22Rv1 (cell line): ENCODE measurements around the gene FBN2.

Experiments
- H3K27ac ChIP-seq: fragments of 450-650 bp; 2 replicates; pipeline ENCODE4 v1.5.1; 2017
- ZFX ChIP-seq: fragments of 450-650 bp; IDR thresholded peaks from 2 replicates; pipeline ENCODE4 v1.6.1; 2017; ENCODE audit warnings: antibody characterized with exemption, borderline replicate concordance
- TF ChIP-seq, protein P1 (sequence below): fragments of 450-650 bp; IDR thresholded peaks from 2 replicates; pipeline ENCODE4 v1.5.1; 2017; ENCODE audit warnings: mild to moderate bottlenecking

FBN2 gene

GRCh38 chr5:128478386-128479368, 59.4 kb downstream of the FBN2 start:
- H3K27ac ChIP-seq, result no peak overlapping the region
- no peak for TF ChIP-seq ZFX
- TF ChIP-seq, protein P1, sequence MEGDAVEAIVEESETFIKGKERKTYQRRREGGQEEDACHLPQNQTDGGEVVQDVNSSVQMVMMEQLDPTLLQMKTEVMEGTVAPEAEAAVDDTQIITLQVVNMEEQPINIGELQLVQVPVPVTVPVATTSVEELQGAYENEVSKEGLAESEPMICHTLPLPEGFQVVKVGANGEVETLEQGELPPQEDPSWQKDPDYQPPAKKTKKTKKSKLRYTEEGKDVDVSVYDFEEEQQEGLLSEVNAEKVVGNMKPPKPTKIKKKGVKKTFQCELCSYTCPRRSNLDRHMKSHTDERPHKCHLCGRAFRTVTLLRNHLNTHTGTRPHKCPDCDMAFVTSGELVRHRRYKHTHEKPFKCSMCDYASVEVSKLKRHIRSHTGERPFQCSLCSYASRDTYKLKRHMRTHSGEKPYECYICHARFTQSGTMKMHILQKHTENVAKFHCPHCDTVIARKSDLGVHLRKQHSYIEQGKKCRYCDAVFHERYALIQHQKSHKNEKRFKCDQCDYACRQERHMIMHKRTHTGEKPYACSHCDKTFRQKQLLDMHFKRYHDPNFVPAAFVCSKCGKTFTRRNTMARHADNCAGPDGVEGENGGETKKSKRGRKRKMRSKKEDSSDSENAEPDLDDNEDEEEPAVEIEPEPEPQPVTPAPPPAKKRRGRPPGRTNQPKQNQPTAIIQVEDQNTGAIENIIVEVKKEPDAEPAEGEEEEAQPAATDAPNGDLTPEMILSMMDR, result no peak

DNA sequence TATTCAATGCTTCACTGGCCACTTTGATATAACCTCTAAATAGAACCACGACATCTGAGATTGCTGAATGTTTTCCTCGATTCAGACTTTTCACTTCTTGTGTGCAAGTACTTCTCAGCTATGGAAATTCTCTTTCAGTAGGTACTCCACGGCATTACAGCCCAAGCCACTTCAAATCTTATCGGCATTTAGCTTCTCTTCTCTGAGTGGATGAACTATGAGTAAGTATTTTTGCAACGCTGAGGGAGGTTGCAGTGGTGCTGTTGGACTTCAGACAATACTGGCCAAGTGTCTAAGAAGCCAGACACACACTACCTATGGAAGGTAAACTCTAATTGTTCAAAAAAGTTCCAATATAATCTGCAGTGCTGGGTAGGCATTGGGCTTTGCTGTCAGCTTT, 60.1 kb downstream of the FBN2 start:
- H3K27ac ChIP-seq, result no peak overlapping the region
- TF ChIP-seq, protein P1, result no peak
- TF ChIP-seq ZFX, result no peak

DNA sequence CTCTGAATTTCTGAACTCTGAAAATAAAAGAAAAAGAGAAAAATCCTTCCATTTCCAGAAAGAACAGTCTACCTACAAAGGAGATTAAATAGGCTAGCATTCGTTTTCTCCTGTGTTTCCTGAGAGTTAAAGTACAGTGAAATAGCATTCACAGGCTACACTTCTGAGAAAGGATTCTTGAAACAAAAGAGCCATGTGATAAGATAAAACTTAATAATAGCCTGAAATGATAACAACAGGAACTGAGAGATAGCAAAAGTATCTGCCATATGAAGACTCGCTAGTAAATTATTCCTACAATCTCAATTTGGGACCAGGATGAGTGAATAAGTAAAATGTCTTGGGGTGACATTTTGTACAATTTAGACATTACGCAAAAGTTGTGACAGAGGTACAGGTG, 62.4 kb downstream of the FBN2 start:
- TF ChIP-seq ZFX, result no peak
- TF ChIP-seq, protein P1, result no peak

DNA sequence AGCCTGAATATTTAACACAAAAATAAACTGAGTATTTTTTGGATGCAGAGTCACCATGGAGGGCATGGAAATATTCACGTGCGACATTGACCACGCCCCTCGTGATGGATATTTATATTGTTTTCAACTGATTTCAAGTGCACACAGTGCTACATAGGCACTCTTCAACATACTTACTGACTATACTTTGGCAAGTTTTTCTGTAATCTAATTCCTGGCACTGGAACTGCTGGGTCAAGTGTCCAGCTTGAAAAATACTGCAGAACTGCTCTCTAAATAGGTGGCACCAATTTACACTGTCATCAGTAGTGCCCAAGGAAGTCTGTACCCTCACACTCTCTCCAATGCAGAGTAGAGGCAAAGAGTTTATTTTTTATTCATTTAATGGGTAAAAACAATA, 65.1 kb downstream of the FBN2 start:
- no peak overlapping the region for H3K27ac ChIP-seq
- TF ChIP-seq ZFX, result no peak
- TF ChIP-seq, protein P1, result no peak

More for the DNA sequence above, 62.4 kb downstream of the FBN2 start:
- H3K27ac ChIP-seq, result no peak overlapping the region

DNA sequence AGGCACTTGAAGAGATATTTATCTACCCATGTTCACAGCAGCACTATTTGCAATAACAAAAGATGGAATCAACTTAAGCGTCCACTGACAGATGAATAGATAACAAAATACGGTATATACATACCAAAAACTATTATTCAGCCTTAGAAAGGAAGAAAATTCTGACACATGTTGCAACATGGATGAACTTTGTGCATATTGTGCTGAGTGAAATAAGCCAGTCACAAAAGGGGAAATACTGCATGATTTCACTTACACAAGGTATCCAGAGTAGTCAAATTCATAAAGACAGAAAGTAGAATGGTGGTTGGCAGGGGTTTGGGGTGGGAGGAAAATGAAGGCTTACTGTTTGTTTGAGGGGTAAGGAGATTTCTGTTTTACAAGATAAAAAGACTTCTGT, 66.0 kb downstream of the FBN2 start:
- TF ChIP-seq, protein P1, result no peak
- no peak for TF ChIP-seq ZFX
- H3K27ac ChIP-seq, result no peak overlapping the region

DNA sequence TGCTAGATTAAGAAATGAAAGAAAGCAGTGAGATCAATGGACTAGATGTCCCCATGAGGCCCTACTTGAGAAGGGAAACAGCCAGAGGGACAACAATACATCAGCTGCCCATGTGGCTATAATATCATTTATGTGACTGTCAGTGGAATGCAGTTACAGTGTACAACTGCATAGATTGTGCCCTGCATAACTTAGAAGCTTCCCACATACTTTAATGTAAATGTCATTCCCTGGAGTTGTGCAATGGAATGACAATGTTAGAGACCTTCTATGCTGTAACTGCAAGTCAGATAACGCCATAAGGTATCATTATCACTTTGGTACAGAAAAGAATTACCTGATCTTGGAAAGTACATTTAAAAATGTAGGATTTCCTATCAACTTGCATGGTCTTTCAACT, 67.4 kb downstream of the FBN2 start:
- no peak overlapping the region for H3K27ac ChIP-seq
- no peak for TF ChIP-seq ZFX
- TF ChIP-seq, protein P1, result no peak

DNA sequence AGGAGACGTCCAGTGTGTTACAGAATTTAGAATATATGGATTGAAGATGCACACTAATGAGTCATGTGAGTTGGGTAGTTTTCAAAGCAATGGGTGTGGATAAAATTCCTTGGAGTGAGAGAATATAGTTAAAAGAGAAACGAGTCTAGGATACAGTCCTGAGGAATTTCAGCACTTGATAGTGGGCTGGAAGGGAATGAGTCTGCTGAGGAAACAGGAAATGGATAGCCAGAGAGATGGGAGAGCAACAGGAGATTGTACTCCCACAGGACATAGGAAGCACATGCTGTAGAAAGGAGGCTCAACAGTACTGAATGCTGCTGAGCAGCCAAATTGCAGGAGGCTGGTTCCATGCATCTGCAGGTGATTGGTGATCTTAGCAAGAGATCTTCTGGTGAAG, 68.1 kb downstream of the FBN2 start:
- no peak overlapping the region for H3K27ac ChIP-seq
- TF ChIP-seq, protein P1, result no peak
- TF ChIP-seq ZFX, result no peak
